Medulla oblongata (tissue), 1 donor: Measurements from ENCODE around the gene ECSIT.

ENCODE experiments used
- DNase-seq: peaks from one replicate; pipeline ENCODE4 v3.0.0-alpha.2; 2015; ENCODE audit errors: extremely low spot score

Gene ECSIT

GRCh38 chr19:11504502-11505031 lies 24.4 kb downstream of the ECSIT start:
- DNase-seq: no peak

GRCh38 chr19:11499890-11500420 lies 29.0 kb downstream of the ECSIT start:
- DNase-seq: no peak

- DNase-seq: no peak
Observed at GRCh38 chr19:11499220-11499726, 29.7 kb downstream of the ECSIT start.

GRCh38 chr19:11496391-11497163 lies 32.4 kb downstream of the ECSIT start:
- DNase-seq: peak; percentile 50

GRCh38 chr19:11495885-11496284 lies 33.0 kb downstream of the ECSIT start:
- DNase-seq: no peak

GRCh38 chr19:11495481-11495880 lies 33.5 kb downstream of the ECSIT start:
- DNase-seq: no peak

GRCh38 chr19:11494634-11495285 lies 34.2 kb downstream of the ECSIT start:
- DNase-seq: no peak

GRCh38 chr19:11489378-11489777 lies 39.6 kb downstream of the ECSIT start:
- no peak for DNase-seq

GRCh38 chr19:11486661-11487503 lies 42.1 kb downstream of the ECSIT start:
- no peak for DNase-seq

- DNase-seq: no peak
Observed at GRCh38 chr19:11485245-11485837, 43.6 kb downstream of the ECSIT start.

- DNase-seq: no peak
Observed at GRCh38 chr19:11483366-11484111, 45.4 kb downstream of the ECSIT start.

- peak; percentile 90 for DNase-seq
Observed at GRCh38 chr19:11482384-11483050, 46.4 kb downstream of the ECSIT start.

- peak; percentile 96 for DNase-seq
Observed at GRCh38 chr19:11481534-11482383, 47.2 kb downstream of the ECSIT start.

- peak; percentile 76 for DNase-seq
Observed at GRCh38 chr19:11480715-11481533, 48.0 kb downstream of the ECSIT start, which contains the start of gene ELAVL3. Gene ELAVL3 (minus strand): TSS chr19:11481046. CDS start chr19:11480608, 438 bp downstream.

- DNase-seq: no peak
Observed at GRCh38 chr19:11479898-11480714, 48.8 kb downstream of the ECSIT start.

- peak; percentile 81 for DNase-seq
Observed at GRCh38 chr19:11479090-11479897, 49.6 kb downstream of the ECSIT start.
